Endothelial cell of umbilical vein (primary cell): ENCODE measurements around the gene TOM1. TPM values are rescaled to one million over a fixed set of nuclear protein-coding genes. Genes with fewer than 3 reads are reported as not detected.
A peak's percentile ranks its signal among the peaks of the same experiment; 100 is the strongest.

Experiments used
- BruUV-seq: library from RNA; stranded (reverse); fragments of 400-500 nt; replicated peaks from 2 replicates; lab custom pipeline; 2021; lab: Mats Ljungman, UMichigan
- CTCF ChIA-PET: fragments of 300-600, 350-600 bp; sonication (Branson Sonifier 250); formaldehyde crosslinking; loops from one replicate; lab custom pipeline; 2021; ENCODE audit warnings: antibody characterized with exemption, inconsistent platforms; lab: Charles Lee
- POLR2A ChIA-PET: fragments of 300-600, 350-600 bp; sonication (Branson Sonifier 250); formaldehyde crosslinking; loops from one replicate; lab custom pipeline; 2021; ENCODE audit warnings: antibody characterized with exemption, inconsistent platforms; lab: Charles Lee
- DNase-seq: peaks from one replicate; pipeline ENCODE4 v3.0.0-alpha.2; 2011; ENCODE audit warnings: low read depth, low spot score
- FAIRE-seq: peaks from 2 replicates; lab custom pipeline; 2011; peaks lifted over from hg19 to GRCh38; lab: Jason Lieb, UNC
- H2AFZ ChIP-seq: 2 replicates; pipeline ENCODE4 v1.6.0; 2012; ENCODE audit warnings: low read depth, low read length, control low read depth, inconsistent platforms
- H3K27ac ChIP-seq: 2 replicates; pipeline ENCODE4 v1.5.1; 2011; ENCODE audit warnings: low read depth, mild to moderate bottlenecking, control low read depth, low read length, moderate library complexity; ENCODE audit not compliant: insufficient read depth
- H3K27me3 ChIP-seq, 2 experiments: 2 replicates each; pipeline versions ENCODE4 v1.6.0 to v1.6.1; 2011; ENCODE audit warnings: low read length in 2 of 2, mixed read lengths in 1 of 2; ENCODE audit not compliant: control insufficient read depth in 2 of 2, insufficient read depth in 2 of 2
- H3K36me3 ChIP-seq, 2 experiments: 2 replicates in 1 of 2; 3 replicates in 1 of 2; pipeline ENCODE4 v1.5.1; 2011; ENCODE audit warnings: low read length in 2 of 2, mild to moderate bottlenecking in 1 of 2, moderate library complexity in 1 of 2; ENCODE audit not compliant: control insufficient read depth in 2 of 2, insufficient read depth in 2 of 2; ENCODE audit errors: extremely low read depth in 1 of 2
- H3K4me1 ChIP-seq: 3 replicates; pipeline ENCODE4 v1.5.1; 2011; ENCODE audit warnings: mild to moderate bottlenecking, low read length; ENCODE audit not compliant: control insufficient read depth, insufficient read depth; ENCODE audit errors: extremely low read depth
- H3K4me2 ChIP-seq: 2 replicates; pipeline ENCODE4 v1.6.1; 2011; ENCODE audit warnings: low read length, control low read depth, mixed read lengths; ENCODE audit not compliant: insufficient read depth
- H3K4me3 ChIP-seq, 3 experiments: fragments of 200-600 bp in 1 of 3; sonication (generic), shearing (Covaris generic) in 1 of 3; replicated peaks in 1 of 3; 2 replicates each; pipeline ENCODE4 v1.5.1; 2011 to 2016; ENCODE audit warnings: control low read depth in 3 of 3, low read length in 3 of 3, mild to moderate bottlenecking in 2 of 3, inconsistent platforms in 1 of 3, low read depth in 1 of 3, moderate library complexity in 1 of 3; ENCODE audit not compliant: insufficient read depth in 1 of 3
- H3K79me2 ChIP-seq: 2 replicates; pipeline ENCODE4 v1.6.0; 2012; ENCODE audit warnings: low read length, inconsistent platforms; ENCODE audit not compliant: control insufficient read depth, insufficient read depth
- H3K9ac ChIP-seq: replicated peaks from 2 replicates; pipeline ENCODE3; 2011; ENCODE audit warnings: low read length, control low read depth; ENCODE audit not compliant: insufficient read depth; ENCODE audit errors: extremely low read depth
- H3K9me1 ChIP-seq: replicated peaks from 3 replicates; pipeline ENCODE4 v1.6.0; 2011; ENCODE audit warnings: mild to moderate bottlenecking, low read length; ENCODE audit not compliant: control insufficient read depth, insufficient read depth; ENCODE audit errors: extremely low read depth
- H3K9me3 ChIP-seq: replicated peaks from 2 replicates; pipeline ENCODE4 v1.5.1; 2012; ENCODE audit warnings: low read length, inconsistent platforms; ENCODE audit not compliant: control insufficient read depth, insufficient read depth
- H4K20me1 ChIP-seq: replicated peaks from 2 replicates; pipeline ENCODE3; 2011; ENCODE audit warnings: mild to moderate bottlenecking, low read length; ENCODE audit not compliant: control insufficient read depth, insufficient read depth; ENCODE audit errors: extremely low read depth
- CTCF ChIP-seq, 2 donors: IDR thresholded peaks; 1 replicate in 1 of 2; 2 replicates in 1 of 2; pipeline ENCODE4 v1.5.1; 2011; ENCODE audit warnings: low read length in 2 of 2, mild to moderate bottlenecking in 2 of 2, moderate library complexity in 2 of 2, control low read depth in 1 of 2, inconsistent platforms in 1 of 2, low read depth in 1 of 2; ENCODE audit not compliant: insufficient read depth in 1 of 2; ENCODE audit errors: extremely low read depth in 1 of 2
- EZH2 ChIP-seq: IDR thresholded peaks from 2 replicates; pipeline ENCODE4 v1.6.1; 2012; ENCODE audit warnings: borderline replicate concordance, low read depth, mild to moderate bottlenecking, moderate library complexity, low read length, inconsistent platforms; ENCODE audit not compliant: severe bottlenecking
- FOS ChIP-seq: IDR thresholded peaks from 2 replicates; pipeline ENCODE4 v1.6.1; 2011; ENCODE audit warnings: mild to moderate bottlenecking, low read length, moderate library complexity, borderline replicate concordance; ENCODE audit not compliant: insufficient read depth
- GATA2 ChIP-seq: IDR thresholded peaks from 2 replicates; pipeline ENCODE4 v1.7.0; 2011; ENCODE audit warnings: low read depth, mild to moderate bottlenecking, moderate library complexity, mixed read lengths, low read length; ENCODE audit not compliant: insufficient read length, insufficient read depth
- JUN ChIP-seq: IDR thresholded peaks from 2 replicates; pipeline ENCODE4 v1.6.1; 2011; ENCODE audit warnings: borderline replicate concordance, low read depth; ENCODE audit not compliant: insufficient read length, insufficient read depth
- MAX ChIP-seq: IDR thresholded peaks from 2 replicates; pipeline ENCODE4 v1.6.1; 2011; ENCODE audit not compliant: insufficient read depth, insufficient read length
- MYC ChIP-seq: IDR thresholded peaks from one replicate; pipeline ENCODE4 v1.6.1; 2011; ENCODE audit warnings: mild to moderate bottlenecking, low read depth, low read length
- POLR2A ChIP-seq: IDR thresholded peaks from 2 replicates; pipeline ENCODE4 v1.6.1; 2012; ENCODE audit warnings: low read depth, mild to moderate bottlenecking, control low read depth, low read length
- POLR2AphosphoS5 ChIP-seq: IDR thresholded peaks from 2 replicates; pipeline ENCODE4 v1.6.1; 2012; ENCODE audit warnings: low read depth, mild to moderate bottlenecking, control low read depth, low read length, moderate library complexity; ENCODE audit not compliant: insufficient read depth
- dilution Hi-C: fragments of 300-500 bp; cut with MboI; formaldehyde crosslinking; loops from one replicate; pipeline ENCODE4 v1.15.0; 2019; ENCODE audit warnings: low sequenced_read_pairs; ENCODE audit not compliant: extremely low pct_ligation_motif_present
- intact Hi-C: fragments of 100-400 bp; cut with micrococcal nuclease; formaldehyde crosslinking; loops from one replicate; pipeline ENCODE4 v1.10.0; 2022
- polyA plus RNA-seq, 4 experiments: library from polyadenylated mRNA; depleted of rRNA in 3 of 4; stranded (reverse) in 3 of 4; unstranded in 1 of 4; fragments of >200 nt; gene quantifications; 2 replicates each; pipeline versions ENCODE4 v1.2.1 to v1.2.3, GENCODE V29; 2011 to 2012; ENCODE audit warnings: missing spikeins in 1 of 4
- total RNA-seq: library from RNA; stranded (reverse); gene quantifications from 2 replicates; pipeline ENCODE4 v1.2.3, GENCODE V29; 2021

TOM1 gene
- total and polyA plus RNA-seq, 2 donors (not counting 3 experiments of a cell fraction or from before 2014, with no cell fraction given): 36.4 to 74.4 TPM

GRCh38 chr22:35314161-35314942, 14.7 kb downstream of the TOM1 start:
- TF ChIP-seq EZH2: no peak
- TF ChIP-seq GATA2: no peak
- TF ChIP-seq POLR2A: no peak
- TF ChIP-seq MYC: no peak
- TF ChIP-seq FOS: no peak
- no peak for TF ChIP-seq MAX
- no peak for TF ChIP-seq POLR2AphosphoS5
- no peak for TF ChIP-seq JUN
- no peak for TF ChIP-seq CTCF (IDR thresholded peaks at IDR 0.05; ENCODE audit: extremely low read depth in 1 of 2, insufficient read depth in 1 of 2, low read depth in 1 of 2, low read length in 2 of 2)
- Histone ChIP-seq H3K9me3 (no peaks in the 10 kb centered on the region), H3K4me1 (peaks cover 37% of the 10 kb centered on the region), H3K9ac (peak overlapping the region; percentile 80), H3K27ac (peak overlapping the region; percentile 98), H3K4me2 (peak overlapping the region; percentile 42), H4K20me1 (no peaks in the 10 kb centered on the region), H3K36me3 (peaks cover 9 to 15% of the 10 kb centered on the region in 2 experiments), H3K27me3 (no peaks in the 10 kb centered on the region), H3K4me3 (no peak overlapping the region), H3K9me1 (no peaks in the 10 kb centered on the region), H3K79me2 (peaks cover 15% of the 10 kb centered on the region), H2AFZ (no peak overlapping the region)
- FAIRE-seq (no peak), DNase-seq (no peak)
- dilution Hi-C loops: no loop called here
- no TSS peak for BruUV-seq
- intact Hi-C loops: no loop called here
- POLR2A ChIA-PET: interaction anchor here (1.5 kb wide), 1 partner anchor 16 kb away, joined by 5 read pairs; no protein-coding TSS in a partner anchor
- CTCF ChIA-PET: interaction anchor here (0.6 to 3.1 kb wide), 2 partner anchors 10 to 14 kb away, joined by 3 to 17 read pairs; no protein-coding TSS in a partner anchor
